ENCODE data around the gene FBXW4. TPM values are rescaled to one million over a fixed set of nuclear protein-coding genes. Genes with fewer than 3 reads are reported as not detected.

Gene FBXW4
- total RNA-seq, 1 donor from 2014 or later: 55.5 TPM

- DNase-seq (ENCODE audit: low spot score): peak; percentile 87
Measured at GRCh38 chr10:101569323-101569621, 125.7 kb downstream of the FBXW4 start.

- DNase-seq (ENCODE audit: low spot score): peak; percentile 57
Measured at GRCh38 chr10:101568054-101568745, 126.8 kb downstream of the FBXW4 start.

GRCh38 chr10:101567165-101568006 is 127.6 kb downstream of the FBXW4 start:
- peak; percentile 78 for DNase-seq (ENCODE audit: low spot score)

DNA sequence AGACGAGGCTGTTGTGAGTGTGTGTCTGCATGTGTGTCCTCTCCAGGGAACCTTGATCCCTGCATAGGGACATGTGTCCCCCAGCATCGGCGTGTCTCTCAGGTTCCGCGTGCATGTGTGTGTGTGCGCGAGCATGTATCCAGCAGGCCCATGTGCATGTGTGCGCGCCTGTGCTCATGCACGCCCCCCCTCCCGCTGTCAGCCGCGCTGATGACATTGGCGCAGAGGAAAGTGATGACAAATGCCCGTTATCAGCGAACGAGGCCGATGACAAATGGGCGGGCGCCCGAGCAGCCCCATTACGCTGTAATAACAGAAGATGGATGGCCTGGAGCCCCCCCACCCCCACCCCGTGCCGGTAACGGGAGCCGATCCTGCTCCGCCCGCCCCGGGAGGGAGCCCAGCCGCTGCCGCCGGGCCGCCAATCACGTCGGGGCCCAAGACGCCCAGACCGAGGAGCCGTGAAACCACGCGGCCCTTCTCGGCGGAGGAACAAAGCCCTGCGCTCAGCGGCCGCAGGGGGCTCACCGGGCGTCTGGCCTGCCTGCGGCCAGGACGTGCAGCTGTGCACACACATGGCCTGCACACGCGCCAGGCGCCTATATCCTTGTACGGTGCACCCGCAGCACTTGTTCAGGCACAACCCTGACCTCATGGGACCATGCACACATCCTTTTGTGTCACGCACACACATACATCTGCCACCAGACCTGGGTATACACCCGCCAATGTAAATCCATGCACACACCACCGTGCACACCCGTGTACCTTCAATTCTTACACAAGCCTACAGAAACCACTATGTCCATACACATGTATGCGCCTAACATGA is 128.4 kb downstream of the FBXW4 start:
- DNase-seq (ENCODE audit: low spot score): peak; percentile 87

GRCh38 chr10:101565936-101566332 is 129.0 kb downstream of the FBXW4 start:
- peak; percentile 60 for DNase-seq (ENCODE audit: low spot score)

- peak; percentile 74 for DNase-seq (ENCODE audit: low spot score)
Measured at GRCh38 chr10:101565370-101565900, 129.5 kb downstream of the FBXW4 start.

GRCh38 chr10:101564490-101564991 is 130.4 kb downstream of the FBXW4 start:
- peak; percentile 87 for DNase-seq (ENCODE audit: low spot score)

GRCh38 chr10:101563497-101564040 is 131.4 kb downstream of the FBXW4 start:
- DNase-seq (ENCODE audit: low spot score): peak; percentile 60

DNA sequence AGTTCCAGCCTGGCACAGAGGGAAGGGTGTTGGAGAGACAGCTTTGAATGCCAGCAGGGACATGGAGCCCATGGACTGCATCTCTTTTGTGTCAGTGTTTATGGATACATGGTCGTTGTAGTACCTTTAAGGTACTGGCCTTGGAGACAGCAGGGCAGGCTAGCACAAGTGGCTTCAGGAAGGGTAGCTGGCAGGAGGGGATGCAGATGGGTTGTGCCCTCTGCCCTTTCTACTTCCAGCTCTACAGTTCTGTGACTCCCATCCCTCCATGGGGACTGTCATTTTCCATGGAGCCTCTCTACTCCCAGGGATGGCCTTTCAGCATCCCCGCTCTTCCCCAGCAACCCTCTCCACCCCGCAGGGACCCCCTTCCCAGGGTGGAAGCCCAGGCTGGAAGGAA is 132.0 kb downstream of the FBXW4 start:
- DNase-seq (ENCODE audit: low spot score): peak; percentile 30

GRCh38 chr10:101562231-101562630 is 132.7 kb downstream of the FBXW4 start:
- peak; percentile 71 for DNase-seq (ENCODE audit: low spot score)

- DNase-seq (ENCODE audit: low spot score): peak; percentile 83
Measured at GRCh38 chr10:101561068-101561915, 133.7 kb downstream of the FBXW4 start.

Small RNA genes within 50 kb of the gene (microRNA-seq; reads per million reads assigned to microRNA genes)
- not detected for gene MIR3158-1 (ENCODE audit: borderline number of aligned reads)
- not detected for gene MIR3158-2 (ENCODE audit: borderline number of aligned reads)

Other genes starting within 250 kb of the FBXW4 start
- 15.5 TPM for gene POLL, start 106.9 kb downstream of the FBXW4 start, total RNA-seq
- gene DPCD, start 106.8 kb downstream of the FBXW4 start, total RNA-seq: 5.2 TPM
- gene FGF8, start 80.9 kb upstream of the FBXW4 start, total RNA-seq: not detected
- gene NPM3, start 88.3 kb upstream of the FBXW4 start, total RNA-seq: 18.8 TPM
- gene OGA, start 123.3 kb upstream of the FBXW4 start, total RNA-seq: 92.7 TPM
- 151 TPM for gene KCNIP2, start 148.6 kb upstream of the FBXW4 start, total RNA-seq

Measured in mesenteric fat pad (tissue), 1 donor.